HG03045 (cell line): ENCODE measurements around the gene ENTPD1.
A peak's percentile ranks its signal among the peaks of the same experiment; 100 is the strongest.
"Not testable (repeated sequence)": the region's sequence is repeated elsewhere in the genome, so short reads cannot be mapped to it uniquely, and the experiment has no call there.

Experiments used
- ATAC-seq: cut with Tn5 transposase; IDR thresholded peaks from one replicate; pipeline ENCODE4 v1.9.1; 2021; ENCODE audit warnings: mild to moderate bottlenecking, moderate library complexity; ENCODE audit not compliant: unreplicated experiment

The ENTPD1 gene

DNA sequence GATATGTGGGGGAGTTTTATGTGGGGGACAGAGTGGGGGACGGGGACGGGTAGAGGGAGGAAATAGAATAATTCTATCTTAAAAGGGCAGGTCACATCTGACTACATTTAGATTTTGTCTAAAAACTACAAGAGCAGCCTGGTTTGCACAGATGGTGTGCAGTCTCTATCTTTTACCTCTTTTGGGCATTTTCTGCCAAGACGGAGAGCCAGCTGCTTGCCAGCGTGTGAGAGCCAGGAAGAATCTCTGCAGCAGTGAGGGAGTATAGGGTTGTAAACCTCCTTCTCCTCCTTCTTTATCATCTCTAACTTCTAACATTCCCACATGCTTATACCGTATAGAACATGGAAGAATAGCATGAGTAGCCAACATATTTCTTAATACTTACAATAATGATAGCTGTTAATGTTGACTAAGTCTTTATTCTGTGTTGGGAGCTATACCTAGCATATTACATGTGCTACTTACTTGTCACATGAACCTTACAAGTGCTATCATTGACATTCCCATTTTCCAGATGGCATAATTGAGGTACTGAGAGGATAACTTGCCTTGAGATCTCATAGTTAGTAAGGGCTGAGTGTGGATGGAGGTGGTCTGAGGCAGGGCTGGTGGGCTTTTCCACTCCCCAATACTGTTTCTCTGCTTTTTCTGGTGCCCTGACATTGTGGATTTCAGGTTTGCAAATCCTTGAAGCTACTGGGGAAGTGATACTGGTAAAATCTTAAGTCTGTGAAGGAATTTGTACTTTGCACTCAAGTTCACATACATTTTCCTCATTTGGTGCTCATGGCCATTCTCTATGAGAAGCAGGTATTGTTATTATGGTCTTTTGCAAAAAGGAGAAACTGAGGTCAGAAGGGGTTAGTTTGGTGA is 1.1 kb downstream of the ENTPD1 start:
- ATAC-seq = no peak

DNA sequence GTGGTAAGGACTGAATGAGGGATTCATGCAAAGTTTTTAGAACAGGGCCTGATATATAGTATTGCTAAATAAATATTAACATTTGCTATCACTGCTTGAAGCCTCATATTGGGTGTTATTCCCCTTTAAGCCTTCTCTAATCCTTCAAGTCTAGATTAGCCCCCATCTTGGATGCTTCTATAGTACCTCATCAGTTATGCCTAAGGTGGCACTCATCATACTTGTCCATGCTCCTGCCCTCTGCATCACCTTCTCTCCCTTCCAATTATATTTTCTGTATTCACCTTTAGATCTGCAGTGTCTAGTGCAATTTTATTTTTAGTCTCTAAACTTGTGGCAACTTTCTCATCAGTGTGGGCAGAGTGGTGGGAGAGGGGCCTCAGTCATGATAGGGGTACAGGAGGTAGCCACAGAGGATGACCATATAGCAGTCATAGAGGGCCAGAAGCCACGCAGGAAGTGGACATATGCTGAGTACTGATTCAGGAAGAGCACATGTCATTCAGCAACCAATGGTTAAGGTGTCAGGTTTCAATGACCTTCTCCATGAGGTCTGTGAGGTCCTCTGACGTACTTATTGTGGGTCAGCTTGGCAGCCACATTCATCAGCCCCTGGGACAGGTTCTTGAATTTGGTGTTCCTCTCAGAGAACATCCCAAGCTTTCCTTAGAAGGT is 2.5 kb downstream of the ENTPD1 start:
- ATAC-seq = peak; percentile 49

DNA sequence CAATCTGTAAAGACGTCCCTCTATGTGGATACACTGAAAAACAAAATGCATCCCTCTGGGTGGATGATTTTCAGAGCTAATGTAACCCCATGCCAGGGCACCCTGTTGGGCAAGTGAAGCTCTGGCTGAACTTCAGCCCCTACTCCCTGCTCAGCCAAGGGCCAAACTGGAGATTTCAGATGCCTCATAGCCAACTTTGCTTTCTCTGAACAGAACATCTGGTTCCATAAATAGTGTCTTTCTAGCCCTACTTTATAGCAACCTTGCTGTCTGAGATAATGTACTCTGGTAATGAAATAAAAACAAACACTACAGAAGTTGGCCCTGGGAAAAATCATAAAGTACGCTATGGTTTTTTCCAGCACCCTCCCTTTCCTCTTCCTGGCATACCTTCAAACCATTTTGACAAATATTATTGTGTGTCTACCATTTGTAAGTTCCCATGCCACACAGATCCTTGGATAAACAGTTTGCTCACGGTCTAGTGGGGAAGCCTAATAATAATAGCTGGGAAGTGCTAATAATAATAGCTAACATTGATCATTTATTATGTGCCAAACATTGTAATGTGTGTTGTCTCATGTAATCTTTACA is 3.4 kb downstream of the ENTPD1 start:
- no peak for ATAC-seq

DNA sequence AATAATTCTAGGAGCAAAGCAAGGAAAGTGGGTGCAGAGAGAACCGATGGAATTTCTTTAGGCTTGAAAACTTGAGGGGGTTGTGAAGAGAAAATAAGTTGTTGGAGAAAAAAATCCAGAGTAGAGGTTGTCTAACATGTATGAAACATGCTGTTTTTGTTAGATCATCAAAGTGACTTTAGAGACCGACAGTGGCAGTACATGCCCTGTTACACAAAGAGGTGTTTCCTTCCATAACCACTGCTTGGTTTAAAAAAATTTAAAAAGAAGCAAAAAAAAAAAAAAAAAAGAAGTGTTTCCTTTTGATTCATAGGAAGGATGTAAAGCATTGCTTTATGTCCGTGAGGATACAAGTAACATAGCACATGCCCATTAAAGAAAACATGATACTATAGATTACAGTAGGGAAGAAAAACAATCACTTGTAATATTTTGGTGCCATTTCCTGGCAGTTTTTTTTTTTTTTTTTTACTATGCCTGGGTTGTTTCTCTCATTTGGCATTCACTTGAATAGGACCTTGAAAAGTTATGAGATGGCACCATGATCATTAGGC is 6.1 kb downstream of the ENTPD1 start:
- ATAC-seq = no peak

DNA sequence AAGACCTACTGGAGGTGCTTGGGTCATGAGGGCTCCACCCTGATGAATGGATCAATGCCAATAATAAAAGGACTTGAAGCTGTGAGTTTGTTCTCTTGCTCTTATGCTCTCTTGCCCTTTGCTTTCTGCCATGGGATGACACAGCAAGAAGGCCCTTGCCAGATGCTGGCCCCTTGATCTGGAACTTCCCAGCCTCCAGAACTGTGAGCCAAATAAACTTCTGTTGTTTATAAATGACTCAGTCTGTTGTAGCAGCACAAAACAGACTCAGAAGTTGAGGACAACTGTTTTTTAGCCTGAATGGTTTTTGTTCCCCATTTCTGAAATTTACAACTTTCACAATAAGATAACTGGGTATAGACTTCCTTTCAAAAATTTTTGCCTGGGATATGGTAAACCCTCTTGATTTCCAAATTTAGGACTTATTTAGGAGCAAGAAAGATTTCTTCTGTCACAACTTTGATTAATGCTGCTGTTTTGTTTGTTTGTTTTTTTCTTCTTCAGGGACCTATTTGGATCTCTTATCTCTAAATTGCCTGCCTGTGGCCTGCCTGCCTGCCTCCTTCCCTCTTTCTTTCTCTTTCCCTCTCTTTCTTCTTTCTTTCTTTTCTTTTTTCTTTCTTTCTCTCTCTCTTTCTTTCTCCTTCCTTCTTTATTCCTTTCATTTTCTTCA is 12.1 kb downstream of the ENTPD1 start:
- peak; percentile 84 for ATAC-seq

DNA sequence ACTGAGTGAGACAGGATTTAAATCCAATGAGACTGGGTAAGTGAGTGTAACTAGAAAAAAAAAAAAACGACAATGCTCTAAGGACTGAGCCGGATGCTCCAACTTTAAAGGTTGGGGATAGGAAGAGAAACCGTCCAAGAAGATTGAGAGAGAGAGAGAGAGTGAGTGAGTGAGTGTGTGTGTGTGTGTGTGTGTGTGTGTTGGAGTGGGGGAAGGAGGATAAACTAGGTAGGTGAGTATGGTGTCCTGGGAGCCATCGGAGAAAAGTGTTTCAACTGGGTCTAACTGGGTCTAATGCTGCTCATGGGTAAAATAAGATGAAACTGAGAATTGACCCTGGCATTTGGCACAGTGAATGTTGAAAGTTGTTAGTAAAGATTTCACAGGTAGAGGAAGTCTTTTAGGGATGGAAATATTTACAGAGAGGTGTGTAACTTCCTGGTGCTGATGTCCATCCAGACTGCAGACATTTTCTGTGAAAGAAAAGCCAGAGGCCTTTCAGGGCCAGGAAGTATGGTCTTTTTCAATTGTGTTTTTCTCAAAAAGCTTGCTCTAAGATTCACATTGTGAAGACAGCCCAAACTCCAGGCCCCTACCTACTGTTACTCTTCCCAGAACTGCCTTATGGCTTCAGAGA is 14.2 kb downstream of the ENTPD1 start:
- ATAC-seq = no peak

DNA sequence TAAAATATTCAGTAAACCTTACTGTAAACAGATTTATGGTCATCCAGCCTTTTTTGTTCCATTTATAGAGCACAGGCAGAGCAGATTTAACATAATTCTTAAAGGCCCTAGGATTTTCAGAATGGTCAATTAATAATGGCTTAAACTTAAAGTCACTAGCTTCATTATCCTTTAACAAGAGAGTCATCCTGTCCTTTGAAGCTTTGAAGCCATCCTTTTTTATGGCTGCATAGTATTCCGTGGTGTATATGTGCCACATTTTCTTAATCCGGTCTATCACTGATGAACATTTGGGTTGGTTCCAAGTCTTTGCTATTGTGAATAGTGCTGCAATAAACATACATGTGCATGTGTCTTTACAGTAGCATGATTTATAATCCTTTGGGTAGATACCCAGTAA is 17.5 kb downstream of the ENTPD1 start:
- ATAC-seq = not testable (repeated sequence)

DNA sequence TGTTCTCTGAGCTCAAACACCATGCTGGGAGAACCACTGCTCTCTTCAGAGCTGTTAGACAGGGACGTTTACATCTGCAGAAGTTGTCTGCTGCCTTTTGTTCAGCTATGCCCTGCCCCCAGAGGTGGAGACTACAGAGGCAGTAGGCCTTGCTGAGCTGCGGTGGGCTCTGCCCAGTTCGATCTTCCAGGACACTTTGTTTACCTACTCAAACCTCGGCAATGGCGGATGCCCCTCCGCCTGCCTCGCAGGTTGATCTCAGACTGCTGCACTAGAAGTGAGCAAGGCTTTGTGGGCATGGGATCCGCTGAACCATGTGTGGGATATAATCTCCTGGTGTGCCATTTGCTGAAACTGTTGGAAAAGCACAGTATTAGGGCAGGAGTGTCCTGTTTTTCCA is 21.7 kb downstream of the ENTPD1 start:
- ATAC-seq = not testable (repeated sequence)

DNA sequence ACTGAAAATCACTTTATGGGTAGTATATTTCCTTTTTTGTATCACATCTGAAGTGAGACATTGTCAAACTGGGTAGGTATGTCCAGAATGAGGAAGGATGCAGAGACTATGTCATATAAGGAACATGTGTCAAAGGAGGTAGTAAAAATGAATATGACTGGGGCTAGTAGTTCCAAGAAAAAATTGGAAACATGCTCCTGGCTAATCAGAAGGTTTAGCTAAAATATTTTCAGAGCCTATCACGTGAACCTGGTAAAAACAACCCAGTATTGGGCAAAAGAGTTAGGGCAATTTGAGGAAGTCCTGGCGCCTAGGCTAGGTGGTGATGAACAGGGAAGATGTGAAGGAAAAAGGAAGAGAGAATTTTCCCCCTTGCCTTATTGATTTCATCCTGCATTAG is 26.4 kb downstream of the ENTPD1 start:
- no peak for ATAC-seq

DNA sequence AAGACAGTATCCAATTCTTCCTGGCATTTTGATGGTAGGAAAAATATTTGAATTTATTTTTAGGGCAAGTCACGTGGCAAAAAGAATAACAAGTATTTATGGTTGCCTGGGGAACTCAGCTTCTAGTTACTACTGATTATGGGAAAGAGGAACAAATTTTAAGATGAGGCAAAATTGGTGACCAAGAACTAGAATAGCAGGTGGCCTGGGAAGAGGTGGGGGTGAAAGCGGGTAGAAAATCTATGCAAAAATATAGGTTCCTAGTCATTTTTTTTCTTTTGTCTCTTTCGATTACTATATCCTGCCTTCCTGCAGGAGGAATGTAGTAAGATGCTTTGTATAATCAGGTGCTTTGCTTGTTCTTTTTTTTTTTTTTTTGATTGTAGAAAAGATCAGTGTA is 27.8 kb downstream of the ENTPD1 start:
- ATAC-seq = peak; percentile 49

DNA sequence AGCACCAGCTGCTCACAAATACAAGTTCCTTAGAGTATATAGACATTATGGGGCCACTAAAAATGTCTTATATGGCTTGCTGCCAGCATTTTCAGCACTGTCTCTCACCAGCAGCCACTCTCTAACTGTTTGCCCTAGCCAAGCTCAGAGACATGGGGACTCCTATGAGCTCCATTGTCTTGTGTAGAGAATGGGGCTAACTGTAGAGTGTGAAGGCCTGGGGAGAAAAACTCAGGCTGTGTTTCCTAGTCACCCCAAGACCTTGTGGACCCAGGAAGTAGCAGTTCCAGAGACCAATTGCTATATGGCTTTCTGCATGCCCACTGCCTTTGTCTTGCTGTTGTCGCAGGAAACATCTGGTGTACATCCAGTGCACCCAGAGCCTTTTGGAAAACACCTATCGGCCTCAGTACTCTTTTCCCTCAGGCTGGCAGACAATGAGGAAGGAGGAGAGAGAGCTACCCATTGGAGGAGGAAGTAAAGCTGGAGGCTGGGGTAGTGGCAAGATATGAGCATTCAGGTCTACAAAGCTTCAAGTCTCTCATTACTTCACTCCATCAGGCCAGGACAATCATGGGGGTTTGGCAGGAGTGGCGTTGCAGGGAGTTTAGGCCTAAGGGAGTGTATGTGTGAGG is 28.4 kb downstream of the ENTPD1 start:
- ATAC-seq = peak; percentile 2

DNA sequence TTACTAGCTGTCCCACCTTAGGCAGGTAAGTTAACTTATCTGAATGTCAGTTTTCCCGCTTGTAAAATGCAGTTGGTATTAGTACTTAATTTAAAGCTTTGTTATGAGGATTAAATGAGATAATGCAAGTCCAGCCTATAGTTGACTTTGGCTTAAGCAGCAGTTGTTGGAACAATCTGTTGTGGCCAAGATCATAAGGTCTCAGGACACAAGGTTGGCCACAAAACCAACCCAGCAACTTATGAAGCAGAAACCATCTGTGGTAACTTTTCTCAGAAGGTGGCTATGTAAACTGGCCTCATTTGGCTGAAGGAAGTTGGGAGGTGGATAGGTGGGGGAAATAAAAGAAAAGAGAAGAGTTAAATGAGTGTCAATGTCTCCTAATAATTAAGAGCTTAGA is 29.4 kb downstream of the ENTPD1 start:
- ATAC-seq = peak; percentile 39

DNA sequence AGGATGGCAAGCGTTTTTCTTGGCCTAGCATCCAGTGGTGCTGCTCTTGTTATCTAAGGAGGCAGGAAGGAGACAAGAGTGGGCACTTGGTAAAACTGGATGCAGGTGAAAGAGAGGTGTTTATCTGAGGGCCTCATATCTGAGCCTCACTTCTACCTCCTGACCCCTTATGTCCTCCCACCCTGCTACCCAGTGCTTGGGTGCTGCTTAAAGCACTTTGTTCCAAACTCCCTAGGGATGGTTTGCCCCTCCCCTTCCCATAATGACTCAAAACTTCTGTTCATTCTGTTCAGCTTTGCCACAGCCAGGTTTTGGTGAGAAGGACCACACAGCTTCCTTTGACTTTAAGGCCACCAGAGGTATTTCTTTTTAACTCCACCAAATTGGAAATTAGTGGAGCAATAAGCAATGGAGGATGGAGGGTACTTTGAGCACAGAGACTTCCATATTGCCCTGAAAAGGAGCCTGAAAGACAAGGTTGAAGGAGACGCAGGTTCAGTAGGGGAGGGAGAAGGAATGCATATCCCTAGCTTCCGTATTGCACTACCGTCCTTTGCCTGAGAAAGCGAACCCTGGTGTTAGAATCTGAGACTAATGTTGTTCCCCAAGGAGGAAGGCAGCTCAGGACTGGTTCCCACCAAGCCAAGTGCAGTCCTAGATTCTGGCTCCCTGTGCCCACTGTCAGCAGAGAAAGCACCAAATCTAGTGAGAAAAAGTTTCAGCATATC is 30.1 kb downstream of the ENTPD1 start:
- no peak for ATAC-seq

DNA sequence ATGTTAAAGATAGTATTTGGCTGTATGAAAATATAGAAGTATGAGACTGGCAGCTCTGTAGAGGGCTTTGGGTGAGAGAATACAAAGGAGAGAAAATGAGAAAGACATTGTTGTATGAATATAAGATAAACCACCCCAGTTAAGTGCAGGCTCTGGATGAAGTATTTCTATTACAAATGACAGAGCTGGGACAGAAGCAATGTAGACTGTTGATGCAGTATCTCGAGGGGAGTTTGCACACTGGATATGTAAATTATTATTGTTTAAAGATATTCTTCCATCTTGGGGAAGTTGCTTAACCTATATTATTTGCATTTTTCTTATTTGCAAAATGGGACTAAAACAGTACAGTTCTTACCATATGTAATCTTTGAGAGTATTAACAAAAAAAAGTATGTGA is 31.5 kb downstream of the ENTPD1 start:
- no peak for ATAC-seq

DNA sequence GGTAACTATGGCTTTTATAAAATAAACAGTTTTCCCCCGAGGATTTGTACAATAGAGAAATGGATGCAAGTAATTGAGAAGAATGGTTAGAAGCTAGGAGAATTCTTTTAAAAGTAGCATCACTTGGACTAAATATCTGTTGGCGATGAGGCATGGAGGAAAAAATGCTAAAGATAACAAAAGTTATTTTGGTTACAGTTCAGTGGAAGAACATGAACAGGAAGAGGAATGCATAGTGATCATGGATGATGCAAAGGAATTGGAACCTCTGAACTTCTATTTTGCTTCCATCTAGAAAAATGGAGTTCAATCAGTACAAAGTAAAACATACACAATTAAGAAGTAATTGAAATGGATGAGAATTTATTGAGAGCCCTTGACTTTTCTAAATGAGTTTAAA is 32.9 kb downstream of the ENTPD1 start:
- ATAC-seq = no peak

DNA sequence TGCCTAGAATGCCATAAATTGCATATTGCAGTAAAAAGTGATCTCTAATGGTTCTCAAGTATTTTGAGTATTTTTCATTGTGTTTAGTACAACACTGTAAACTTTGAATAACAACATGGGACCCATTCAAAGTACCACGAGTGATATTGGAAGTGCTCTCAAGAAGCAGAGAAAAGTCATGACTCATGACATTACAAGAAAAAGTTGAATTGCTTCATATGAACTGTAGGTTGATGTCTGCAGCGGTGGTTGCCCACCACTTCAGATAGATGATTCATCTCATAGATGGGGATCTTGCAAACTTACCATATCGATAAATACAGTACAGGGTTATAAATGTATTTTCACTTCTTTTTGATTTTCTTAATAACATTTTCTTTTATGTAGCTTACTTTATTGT is 33.9 kb downstream of the ENTPD1 start:
- ATAC-seq = no peak

DNA sequence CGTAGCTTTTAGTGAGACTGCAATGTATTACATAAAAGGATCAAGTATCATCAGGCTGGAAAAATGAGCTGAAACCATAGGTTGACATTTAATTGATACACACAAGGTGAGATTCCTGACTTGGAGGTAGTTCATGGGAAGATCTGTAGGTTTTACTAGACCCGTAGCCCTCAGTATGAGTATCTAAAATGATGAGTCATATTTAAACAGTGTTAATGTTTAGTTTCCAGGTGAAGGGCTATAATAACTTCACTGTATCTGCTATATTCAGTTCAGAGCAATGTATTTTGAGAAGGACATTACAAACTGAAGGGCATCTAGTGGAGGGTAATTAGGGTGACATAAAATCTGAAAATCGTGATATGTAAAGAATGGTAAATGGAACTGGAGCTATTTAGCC is 35.0 kb downstream of the ENTPD1 start:
- ATAC-seq = peak; percentile 34

DNA sequence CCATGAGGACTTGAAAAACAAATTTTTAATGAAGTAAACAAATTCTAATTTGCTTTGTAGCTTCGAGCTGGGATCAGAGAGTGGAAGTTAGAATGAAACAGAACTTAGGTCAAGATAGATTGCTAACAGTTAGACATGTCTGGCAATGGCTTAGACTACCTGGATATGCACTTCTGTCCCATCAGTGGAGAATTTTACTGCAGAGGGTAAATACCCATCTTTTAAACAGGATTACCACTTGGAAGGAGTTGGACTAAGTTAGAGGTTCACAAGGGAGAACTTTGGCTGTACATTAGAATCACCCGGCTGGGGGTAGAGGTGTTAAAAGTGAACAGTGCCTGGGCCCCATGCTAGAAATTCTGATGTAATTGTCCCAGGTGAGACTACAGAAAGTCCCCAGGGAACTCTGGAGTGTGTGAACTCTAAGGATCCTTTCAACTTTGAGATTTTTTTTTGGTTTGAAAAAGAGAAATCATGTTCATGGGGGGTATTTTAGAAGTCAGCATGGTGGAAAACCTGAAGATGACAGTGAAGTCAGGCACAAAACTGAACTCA is 35.5 kb downstream of the ENTPD1 start:
- ATAC-seq = no peak

DNA sequence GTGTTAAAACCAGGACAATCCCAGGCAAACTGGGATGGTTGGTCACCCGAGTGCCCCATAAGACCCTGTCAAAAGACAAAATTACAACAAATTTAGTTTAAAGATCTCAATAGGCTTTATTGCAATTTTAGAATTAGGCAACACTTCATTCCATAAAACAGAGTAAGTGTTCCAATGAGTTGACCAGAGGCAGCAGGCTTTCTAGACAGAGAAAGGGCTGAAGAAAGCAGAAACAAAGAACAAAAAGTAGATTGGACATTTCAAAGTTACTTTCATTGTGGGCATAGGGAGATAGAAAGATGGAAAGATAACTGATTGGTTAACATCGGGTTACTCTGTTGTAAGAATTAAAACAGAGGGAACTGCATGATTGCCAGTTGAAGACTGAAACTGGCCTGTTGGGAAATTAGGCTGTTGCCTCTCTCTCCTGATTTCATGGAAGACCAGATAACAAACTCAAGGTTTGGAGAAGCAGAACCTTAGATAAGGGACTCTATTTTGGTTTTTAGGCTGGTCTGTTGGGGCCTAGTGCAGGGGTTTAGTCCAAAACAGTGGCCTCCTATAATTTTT is 36.3 kb downstream of the ENTPD1 start:
- ATAC-seq = no peak
